Measurements from ENCODE around the gene NFIX. TPM values are rescaled to one million over a fixed set of nuclear protein-coding genes. Genes with fewer than 3 reads are reported as not detected.
A peak's percentile ranks its signal among the peaks of the same experiment; 100 is the strongest.

NFIX gene
- total and polyA plus RNA-seq, 2 donors from 2014 or later = 4.3 to 65.0 TPM

- H3K27ac ChIP-seq (ENCODE audit: low read depth in 2 of 2, low read length in 2 of 2) = no peak overlapping the region
Measured at GRCh38 chr19:13087295-13087694, 92.0 kb downstream of the NFIX start.

GRCh38 chr19:13087795-13088537, 92.7 kb downstream of the NFIX start:
- H3K36me3 ChIP-seq (ENCODE audit: control insufficient read depth in 2 of 3, insufficient read depth in 3 of 3, low read length in 3 of 3) = no peaks in the 10 kb centered on the region
- H3K27me3 ChIP-seq (ENCODE audit: control insufficient read depth, insufficient read depth, low read length) = no peaks in the 10 kb centered on the region
- peak in 1 of 5 donors; percentile 31 for DNase-seq
- H3K4me3 ChIP-seq (ENCODE audit: low read length in 3 of 3) = no peak overlapping the region
- no peaks in the 10 kb centered on the region for H3K9me3 ChIP-seq (ENCODE audit: control insufficient read depth in 2 of 3, insufficient read depth in 1 of 3, low read length in 3 of 3)
- no peak for FAIRE-seq
- H3K27ac ChIP-seq (ENCODE audit: low read depth in 2 of 2, low read length in 2 of 2) = no peak overlapping the region
- no peak for TF ChIP-seq CTCF (IDR thresholded peaks at IDR 0.05; ENCODE audit: borderline replicate concordance, extremely low read depth, insufficient read depth)
- peaks cover 0 to 19% (median 10%) of the 10 kb centered on the region in 3 donors for H3K4me1 ChIP-seq (ENCODE audit: control insufficient read depth in 2 of 3, insufficient read depth in 2 of 3, low read depth in 1 of 3, low read length in 3 of 3)
- intact Hi-C loops (cut with DNase I) = no loop called here
- no peak overlapping the region for H3K9ac ChIP-seq (ENCODE audit: low read length in 3 of 3)

More at GRCh38 chr19:13087295-13087694, 92.0 kb downstream of the NFIX start:
- Histone ChIP-seq H3K4me3 (ENCODE audit: low read length in 3 of 3) (no peak overlapping the region), H3K9ac (ENCODE audit: low read length in 3 of 3) (no peak overlapping the region), H3K4me1 (ENCODE audit: control insufficient read depth in 2 of 3, insufficient read depth in 2 of 3, low read depth in 1 of 3, low read length in 3 of 3) (peaks cover 0 to 17% (median 8%) of the 10 kb centered on the region in 3 donors), H3K9me3 (ENCODE audit: control insufficient read depth in 2 of 3, insufficient read depth in 1 of 3, low read length in 3 of 3) (no peaks in the 10 kb centered on the region), H3K36me3 (ENCODE audit: control insufficient read depth in 2 of 3, insufficient read depth in 3 of 3, low read length in 3 of 3) (no peaks in the 10 kb centered on the region), H3K27me3 (ENCODE audit: control insufficient read depth, insufficient read depth, low read length) (no peaks in the 10 kb centered on the region)
- TF ChIP-seq CTCF (IDR thresholded peaks at IDR 0.05; ENCODE audit: borderline replicate concordance, extremely low read depth, insufficient read depth) = no peak
- intact Hi-C loops (cut with DNase I) = no loop called here
- DNase-seq = no peak
- FAIRE-seq = no peak

- Histone ChIP-seq H3K27me3 (ENCODE audit: control insufficient read depth, insufficient read depth, low read length) (no peaks in the 10 kb centered on the region), H3K27ac (ENCODE audit: low read depth in 2 of 2, low read length in 2 of 2) (no peak overlapping the region), H3K9me3 (ENCODE audit: control insufficient read depth in 2 of 3, insufficient read depth in 1 of 3, low read length in 3 of 3) (no peaks in the 10 kb centered on the region), H3K4me3 (ENCODE audit: low read length in 3 of 3) (no peak overlapping the region), H3K9ac (ENCODE audit: low read length in 3 of 3) (no peak overlapping the region), H3K4me1 (ENCODE audit: control insufficient read depth in 2 of 3, insufficient read depth in 2 of 3, low read depth in 1 of 3, low read length in 3 of 3) (peaks cover 0 to 27% (median 18%) of the 10 kb centered on the region in 3 donors), H3K36me3 (ENCODE audit: control insufficient read depth in 2 of 3, insufficient read depth in 3 of 3, low read length in 3 of 3) (no peaks in the 10 kb centered on the region)
- no peak for TF ChIP-seq CTCF (IDR thresholded peaks at IDR 0.05; ENCODE audit: borderline replicate concordance, extremely low read depth, insufficient read depth)
- intact Hi-C loops (cut with DNase I) = no loop called here
- FAIRE-seq (no peak), DNase-seq (peak in 1 of 5 donors; percentile 42)
Measured at GRCh38 chr19:13089139-13089856, 94.0 kb downstream of the NFIX start.
